HepG2 (cell line): ENCODE data around the gene BLCAP. TPM values are rescaled to one million over a fixed set of nuclear protein-coding genes. Genes with fewer than 3 reads are reported as not detected.

ENCODE experiments used
- AKNA ChIP-seq: sonication (generic); formaldehyde crosslinking; IDR thresholded peaks from 2 replicates; pipeline ENCODE4 v1.4.0; 2020; ENCODE audit warnings: missing genetic modification reagents, borderline replicate concordance
- ERF ChIP-seq: IDR thresholded peaks from 2 replicates; pipeline ENCODE4 v1.6.1; 2018; ENCODE audit warnings: missing biosample characterization, missing genetic modification reagents
- FOXP4 ChIP-seq: sonication (generic); formaldehyde crosslinking; IDR thresholded peaks from 2 replicates; pipeline ENCODE4 v1.4.0; 2020; ENCODE audit warnings: missing genetic modification reagents
- GABPB1 ChIP-seq: IDR thresholded peaks from 2 replicates; pipeline ENCODE4 v1.6.1; 2016; ENCODE audit warnings: mild to moderate bottlenecking, missing genetic modification reagents, moderate library complexity, missing compliant biosample characterization
- GTF2F1 ChIP-seq: fragments of 150-350 bp; IDR thresholded peaks from 2 replicates; pipeline ENCODE4 v1.6.1; 2014; ENCODE audit warnings: low read length
- GTF3A ChIP-seq: sonication (generic); formaldehyde crosslinking; conservative IDR thresholded peaks from 2 replicates; pipeline ENCODE4 v1.4.0; 2020; ENCODE audit warnings: mild to moderate bottlenecking, missing genetic modification reagents
- KLF12 ChIP-seq: sonication (generic); formaldehyde crosslinking; IDR thresholded peaks from 2 replicates; pipeline ENCODE4 v1.4.0; 2020; ENCODE audit warnings: missing genetic modification reagents, borderline replicate concordance
- MXD4 ChIP-seq: IDR thresholded peaks from 2 replicates; pipeline ENCODE4 v1.6.1; 2016; ENCODE audit warnings: mild to moderate bottlenecking, missing biosample characterization, missing genetic modification reagents
- PAXIP1 ChIP-seq: sonication (generic); formaldehyde crosslinking; conservative IDR thresholded peaks from 2 replicates; pipeline ENCODE4 v1.4.0; 2020; ENCODE audit warnings: mild to moderate bottlenecking, missing genetic modification reagents, moderate library complexity
- POLR2A ChIP-seq, 2 experiments: IDR thresholded peaks; 2 replicates each; pipeline ENCODE4 v1.6.1; 2011; ENCODE audit warnings: low read depth in 2 of 2, low read length in 2 of 2, mild to moderate bottlenecking in 1 of 2, moderate library complexity in 1 of 2; ENCODE audit not compliant: insufficient read depth in 1 of 2
- RARA ChIP-seq: IDR thresholded peaks from 2 replicates; pipeline ENCODE4 v1.6.1; 2016; ENCODE audit warnings: missing genetic modification reagents, missing compliant biosample characterization
- ZNF138 ChIP-seq: sonication (generic); formaldehyde crosslinking; IDR thresholded peaks from 2 replicates; pipeline ENCODE4 v1.5.0; 2020; ENCODE audit warnings: mild to moderate bottlenecking, low read depth, missing genetic modification reagents
- ZNF576 ChIP-seq: sonication (generic); formaldehyde crosslinking; IDR thresholded peaks from 2 replicates; pipeline ENCODE4 v1.4.0; 2020; ENCODE audit warnings: mild to moderate bottlenecking, missing genetic modification reagents
- ZNF737 ChIP-seq: sonication (generic); formaldehyde crosslinking; IDR thresholded peaks from 2 replicates; pipeline ENCODE4 v1.5.0; 2020; ENCODE audit warnings: missing genetic modification reagents, mild to moderate bottlenecking, borderline replicate concordance
- ZNF784 ChIP-seq: sonication (generic); formaldehyde crosslinking; IDR thresholded peaks from 2 replicates; pipeline ENCODE4 v1.5.1; 2020; ENCODE audit warnings: missing genetic modification reagents, mild to moderate bottlenecking, borderline replicate concordance
- polyA plus RNA-seq, 8 experiments: library from polyadenylated mRNA; depleted of rRNA in 3 of 8; stranded (reverse) in 7 of 8; unstranded in 1 of 8; fragments of >200 nt; fragmentation: Illumina TruSeq in 4 of 8; extraction: Trizol in 4 of 8; gene quantifications; 2 replicates each; pipeline versions ENCODE4 v1.2.1 to v1.2.3, GENCODE V29; 2011 to 2016; ENCODE audit warnings: low read depth in 4 of 8, missing spikeins in 1 of 8, mixed read lengths in 1 of 8; ENCODE audit not compliant: insufficient read depth in 1 of 8
- total RNA-seq, 5 experiments: library from RNA; depleted of rRNA; stranded (reverse); fragments of >200 nt; fragmentation: Illumina TruSeq; extraction: Trizol; gene quantifications; 2 replicates each; pipeline ENCODE4 v1.2.3, GENCODE V29; 2016; ENCODE audit warnings: low read depth in 1 of 5

Gene BLCAP
- total and polyA plus RNA-seq, 2 of the 13 experiments (the other 11 are each of a cell fraction or from before 2014, with no cell fraction given), result 52.4 to 86.8 TPM

GRCh38 chr20:37527638-37528445, at the start of gene BLCAP (continued):
- TF ChIP-seq ZNF737 (CRISPR knock-in tag) (peak; percentile 71; the same call in 1 of the 2 replicates), MXD4 (CRISPR knock-in tag) (peak; percentile 94), GTF2F1 (peak; percentile 81), AKNA (CRISPR knock-in tag) (no peak), ZNF576 (no peak), ERF (CRISPR knock-in tag) (peak; percentile 92), ZNF138 (peak; percentile 98), PAXIP1 (CRISPR knock-in tag) (peak; percentile 66; the same call in 1 of the 2 replicates), GTF3A (CRISPR knock-in tag) (no peak), RARA (CRISPR knock-in tag) (peak; percentile 66; the same call in 1 of the 2 replicates), KLF12 (CRISPR knock-in tag) (peak; percentile 89), GABPB1 (CRISPR knock-in tag) (peak; percentile 91), FOXP4 (CRISPR knock-in tag) (peak; percentile 60; the same call in 1 of the 2 replicates), ZNF784 (CRISPR knock-in tag) (no peak; the same call in 1 of the 2 replicates), POLR2A (IDR thresholded peaks at IDR 0.05; ENCODE audit: insufficient read depth in 1 of 2, low read depth in 2 of 2, low read length in 2 of 2) (peak; percentile 92 to 95)
